ENCODE results near the gene SFN.

- no peak for TF ChIP-seq POLR2A (IDR thresholded peaks at IDR 0.05)
- TF ChIP-seq, protein P1, sequence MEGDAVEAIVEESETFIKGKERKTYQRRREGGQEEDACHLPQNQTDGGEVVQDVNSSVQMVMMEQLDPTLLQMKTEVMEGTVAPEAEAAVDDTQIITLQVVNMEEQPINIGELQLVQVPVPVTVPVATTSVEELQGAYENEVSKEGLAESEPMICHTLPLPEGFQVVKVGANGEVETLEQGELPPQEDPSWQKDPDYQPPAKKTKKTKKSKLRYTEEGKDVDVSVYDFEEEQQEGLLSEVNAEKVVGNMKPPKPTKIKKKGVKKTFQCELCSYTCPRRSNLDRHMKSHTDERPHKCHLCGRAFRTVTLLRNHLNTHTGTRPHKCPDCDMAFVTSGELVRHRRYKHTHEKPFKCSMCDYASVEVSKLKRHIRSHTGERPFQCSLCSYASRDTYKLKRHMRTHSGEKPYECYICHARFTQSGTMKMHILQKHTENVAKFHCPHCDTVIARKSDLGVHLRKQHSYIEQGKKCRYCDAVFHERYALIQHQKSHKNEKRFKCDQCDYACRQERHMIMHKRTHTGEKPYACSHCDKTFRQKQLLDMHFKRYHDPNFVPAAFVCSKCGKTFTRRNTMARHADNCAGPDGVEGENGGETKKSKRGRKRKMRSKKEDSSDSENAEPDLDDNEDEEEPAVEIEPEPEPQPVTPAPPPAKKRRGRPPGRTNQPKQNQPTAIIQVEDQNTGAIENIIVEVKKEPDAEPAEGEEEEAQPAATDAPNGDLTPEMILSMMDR (IDR thresholded peaks at IDR 0.05), result no peak
Measured at GRCh38 chr1:26814377-26814776, 48.6 kb upstream of the SFN start.

All from esophagus squamous epithelium (tissue), 4 donors.